22Rv1 (cell line): ENCODE measurements around the gene PCMT1.
A peak's percentile ranks its signal among the peaks of the same experiment; 100 is the strongest.
"Not testable (repeated sequence)": the region's sequence is repeated elsewhere in the genome, so short reads cannot be mapped to it uniquely, and the experiment has no call there.

ENCODE experiments used
- H3K27ac ChIP-seq: fragments of 450-650 bp; 2 replicates; pipeline ENCODE4 v1.5.1; 2017
- ZFX ChIP-seq: fragments of 450-650 bp; IDR thresholded peaks from 2 replicates; pipeline ENCODE4 v1.6.1; 2017; ENCODE audit warnings: antibody characterized with exemption, borderline replicate concordance
- TF ChIP-seq, protein P1 (sequence below): fragments of 450-650 bp; IDR thresholded peaks from 2 replicates; pipeline ENCODE4 v1.5.1; 2017; ENCODE audit warnings: mild to moderate bottlenecking

PCMT1 gene

GRCh38 chr6:149834513-149835481, 85.3 kb downstream of the PCMT1 start:
- no peak overlapping the region for H3K27ac ChIP-seq
- TF ChIP-seq, protein P1, sequence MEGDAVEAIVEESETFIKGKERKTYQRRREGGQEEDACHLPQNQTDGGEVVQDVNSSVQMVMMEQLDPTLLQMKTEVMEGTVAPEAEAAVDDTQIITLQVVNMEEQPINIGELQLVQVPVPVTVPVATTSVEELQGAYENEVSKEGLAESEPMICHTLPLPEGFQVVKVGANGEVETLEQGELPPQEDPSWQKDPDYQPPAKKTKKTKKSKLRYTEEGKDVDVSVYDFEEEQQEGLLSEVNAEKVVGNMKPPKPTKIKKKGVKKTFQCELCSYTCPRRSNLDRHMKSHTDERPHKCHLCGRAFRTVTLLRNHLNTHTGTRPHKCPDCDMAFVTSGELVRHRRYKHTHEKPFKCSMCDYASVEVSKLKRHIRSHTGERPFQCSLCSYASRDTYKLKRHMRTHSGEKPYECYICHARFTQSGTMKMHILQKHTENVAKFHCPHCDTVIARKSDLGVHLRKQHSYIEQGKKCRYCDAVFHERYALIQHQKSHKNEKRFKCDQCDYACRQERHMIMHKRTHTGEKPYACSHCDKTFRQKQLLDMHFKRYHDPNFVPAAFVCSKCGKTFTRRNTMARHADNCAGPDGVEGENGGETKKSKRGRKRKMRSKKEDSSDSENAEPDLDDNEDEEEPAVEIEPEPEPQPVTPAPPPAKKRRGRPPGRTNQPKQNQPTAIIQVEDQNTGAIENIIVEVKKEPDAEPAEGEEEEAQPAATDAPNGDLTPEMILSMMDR, result peak; percentile 91
- no peak for TF ChIP-seq ZFX

DNA sequence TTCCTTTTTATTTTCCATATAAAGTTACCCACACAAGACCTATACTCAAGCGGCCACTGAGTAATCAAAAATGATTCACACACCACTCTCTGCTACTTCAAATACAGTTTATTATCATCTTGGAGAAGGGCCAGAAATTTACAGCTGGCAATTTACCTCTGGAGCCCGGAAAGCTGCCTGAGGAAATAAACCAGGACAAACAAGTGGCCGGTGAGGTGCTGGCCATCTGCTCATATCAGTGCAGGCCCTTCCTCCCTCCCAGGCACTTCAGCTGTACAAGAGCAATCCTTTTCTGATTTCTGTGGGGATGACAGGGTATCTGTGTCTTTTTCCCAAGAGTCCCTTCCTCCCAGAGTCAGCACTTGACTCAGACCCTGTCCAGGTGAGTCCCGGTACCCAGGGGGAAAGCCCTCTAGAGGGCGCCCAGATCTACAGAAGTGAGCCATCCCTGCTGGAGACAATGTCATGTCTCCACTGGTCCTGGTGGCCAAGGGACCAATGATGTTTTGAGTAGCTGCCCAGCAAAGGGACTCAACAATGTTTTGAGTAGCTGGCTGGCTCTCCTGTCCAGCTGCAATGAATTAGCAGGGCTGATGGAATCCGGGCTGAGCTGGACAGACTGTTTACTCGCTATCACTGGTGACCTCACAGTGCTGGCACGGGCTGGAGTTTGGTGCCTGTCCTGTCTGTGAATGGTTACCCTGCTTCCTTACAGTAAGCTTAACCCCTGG, 91.0 kb downstream of the PCMT1 start:
- no peak for TF ChIP-seq ZFX
- TF ChIP-seq, protein P1, result peak; percentile 83
- no peak overlapping the region for H3K27ac ChIP-seq

DNA sequence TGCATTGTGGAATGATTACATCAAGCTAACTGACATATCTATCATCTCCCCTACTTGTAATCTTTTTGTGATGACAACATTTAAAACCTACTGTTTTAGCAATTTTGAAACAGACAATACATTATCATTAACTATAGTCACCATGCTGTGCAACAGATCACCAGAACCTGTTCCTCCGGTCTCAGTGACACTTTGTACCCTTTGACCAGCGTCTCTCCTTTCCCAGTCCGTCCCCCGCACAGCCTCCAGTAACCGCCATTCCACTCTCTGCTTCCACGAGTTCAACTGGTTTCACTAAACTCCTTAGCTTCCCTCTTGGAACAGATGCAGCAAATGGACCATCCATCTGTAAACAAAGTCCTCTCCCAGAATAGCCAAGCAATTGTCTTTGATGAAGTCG, 92.8 kb downstream of the PCMT1 start:
- no peak overlapping the region for H3K27ac ChIP-seq
- no peak for TF ChIP-seq ZFX
- TF ChIP-seq, protein P1, result no peak

DNA sequence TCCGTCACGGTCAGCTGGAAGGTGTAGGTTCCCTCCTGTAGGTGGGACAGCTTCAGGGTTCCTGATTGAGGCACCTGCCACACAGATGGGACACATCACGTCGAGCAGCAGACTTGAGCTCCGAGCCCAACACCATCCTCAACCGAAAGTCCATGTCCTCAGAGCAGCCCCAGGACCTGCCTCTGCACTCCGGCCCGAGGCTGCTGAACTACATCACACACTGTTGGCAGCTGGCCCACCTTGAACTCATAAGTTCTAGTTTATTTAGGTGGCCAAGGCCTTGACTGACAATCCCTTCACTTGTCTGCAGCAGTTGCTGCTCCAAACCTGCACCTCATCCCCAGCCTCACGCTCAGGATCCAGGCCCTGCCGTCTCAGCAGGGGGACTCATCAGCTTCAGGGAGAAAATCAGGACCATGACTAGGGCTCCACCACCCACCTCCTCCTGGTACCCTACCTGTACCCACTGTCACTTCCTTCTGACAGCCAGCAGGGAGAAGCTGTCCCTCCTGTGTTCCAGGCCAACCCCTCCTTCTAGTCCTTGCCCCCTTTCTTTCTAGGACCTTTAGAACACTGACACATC, 93.6 kb downstream of the PCMT1 start:
- H3K27ac ChIP-seq, result no peak overlapping the region
- TF ChIP-seq ZFX, result no peak

DNA sequence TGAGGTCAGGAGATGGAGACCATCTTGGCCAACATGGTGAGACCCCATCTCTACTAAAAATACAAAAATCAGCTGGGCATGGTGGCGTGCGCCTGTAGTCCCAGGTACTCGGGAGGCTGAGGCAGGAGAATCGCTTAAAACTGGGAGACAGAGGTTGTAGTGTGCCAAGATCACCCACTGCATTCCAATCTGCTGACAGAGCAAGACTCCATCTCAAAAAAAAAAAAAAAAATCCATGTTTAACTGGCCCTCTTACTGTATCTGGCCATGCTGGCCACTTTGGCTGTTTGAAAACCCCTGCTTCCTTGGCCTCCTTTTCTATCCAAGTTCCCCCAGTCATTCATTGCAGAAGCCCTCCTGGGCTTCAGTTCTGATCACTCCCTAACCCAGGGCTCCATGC, 94.5 kb downstream of the PCMT1 start:
- H3K27ac ChIP-seq, result not testable (repeated sequence)

GRCh38 chr6:149844480-149844879, 94.9 kb downstream of the PCMT1 start:
- H3K27ac ChIP-seq, result no peak overlapping the region
- TF ChIP-seq, protein P1, result no peak
- TF ChIP-seq ZFX, result no peak

- TF ChIP-seq, protein P1, result no peak
- H3K27ac ChIP-seq, result no peak overlapping the region
These were observed 96.0 kb downstream of the PCMT1 start for GRCh38 chr6:149845549-149845948.

- TF ChIP-seq, protein P1, result no peak
- TF ChIP-seq ZFX, result no peak
- no peak overlapping the region for H3K27ac ChIP-seq
These were observed 96.8 kb downstream of the PCMT1 start for GRCh38 chr6:149846321-149846720.
